ENCODE data around the gene PNKD.
A peak's percentile ranks its signal among the peaks of the same experiment; 100 is the strongest.

Gene PNKD

GRCh38 chr2:218257390-218257981, 12.8 kb upstream of the PNKD start:
- no peak for DNase-seq (ENCODE audit: low read depth)

- DNase-seq (ENCODE audit: low read depth): peak; percentile 97
Observed at GRCh38 chr2:218259099-218259961, 11.0 kb upstream of the PNKD start.

DNA sequence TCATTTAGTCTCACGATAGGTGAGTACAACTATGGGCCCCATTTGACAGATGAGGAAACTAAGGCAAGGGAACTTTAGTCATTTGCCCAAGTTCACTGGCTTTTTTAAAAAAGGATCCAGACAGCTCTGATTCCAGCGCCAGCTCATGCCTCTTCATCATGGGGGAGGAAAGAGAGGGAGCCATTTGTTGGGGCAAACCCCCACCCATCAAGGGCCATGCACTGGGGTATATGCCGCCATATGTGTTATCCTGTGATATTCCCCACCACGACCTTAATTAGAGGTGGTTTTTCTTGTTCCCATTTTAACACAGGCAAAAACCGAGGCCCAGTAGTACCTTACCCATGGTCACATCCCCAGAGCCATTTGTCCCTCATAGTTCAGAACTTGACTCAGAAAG, 10.2 kb upstream of the PNKD start:
- no peak for DNase-seq (ENCODE audit: low read depth)

- DNase-seq (ENCODE audit: low read depth): no peak
Observed at GRCh38 chr2:218260742-218261422, 9.4 kb upstream of the PNKD start, which contains the start of gene GPBAR1. GPBAR1 (plus strand) TSS chr2:218261015; CDS start chr2:218262725, 1,710 bp downstream.

GRCh38 chr2:218261423-218262236, 8.7 kb upstream of the PNKD start:
- DNase-seq (ENCODE audit: low read depth): no peak

DNA sequence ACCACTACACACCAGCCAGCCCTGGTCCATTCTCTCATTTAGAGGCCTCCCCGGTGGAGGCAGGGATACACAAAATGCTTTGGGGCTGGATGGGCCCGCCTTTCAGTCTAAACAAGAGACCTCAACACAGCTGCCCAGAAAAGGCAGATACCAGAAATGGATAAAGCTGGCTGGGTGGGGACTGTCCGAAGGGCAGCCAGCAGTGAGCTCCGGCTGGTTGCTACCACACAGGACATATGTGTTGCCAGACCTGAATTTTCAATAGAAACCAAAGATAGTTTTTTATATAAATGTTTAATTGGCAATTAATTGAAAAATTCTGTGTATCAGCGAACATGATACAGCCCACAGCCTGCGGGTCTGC, 8.1 kb upstream of the PNKD start:
- no peak for DNase-seq (ENCODE audit: low read depth)

DNA sequence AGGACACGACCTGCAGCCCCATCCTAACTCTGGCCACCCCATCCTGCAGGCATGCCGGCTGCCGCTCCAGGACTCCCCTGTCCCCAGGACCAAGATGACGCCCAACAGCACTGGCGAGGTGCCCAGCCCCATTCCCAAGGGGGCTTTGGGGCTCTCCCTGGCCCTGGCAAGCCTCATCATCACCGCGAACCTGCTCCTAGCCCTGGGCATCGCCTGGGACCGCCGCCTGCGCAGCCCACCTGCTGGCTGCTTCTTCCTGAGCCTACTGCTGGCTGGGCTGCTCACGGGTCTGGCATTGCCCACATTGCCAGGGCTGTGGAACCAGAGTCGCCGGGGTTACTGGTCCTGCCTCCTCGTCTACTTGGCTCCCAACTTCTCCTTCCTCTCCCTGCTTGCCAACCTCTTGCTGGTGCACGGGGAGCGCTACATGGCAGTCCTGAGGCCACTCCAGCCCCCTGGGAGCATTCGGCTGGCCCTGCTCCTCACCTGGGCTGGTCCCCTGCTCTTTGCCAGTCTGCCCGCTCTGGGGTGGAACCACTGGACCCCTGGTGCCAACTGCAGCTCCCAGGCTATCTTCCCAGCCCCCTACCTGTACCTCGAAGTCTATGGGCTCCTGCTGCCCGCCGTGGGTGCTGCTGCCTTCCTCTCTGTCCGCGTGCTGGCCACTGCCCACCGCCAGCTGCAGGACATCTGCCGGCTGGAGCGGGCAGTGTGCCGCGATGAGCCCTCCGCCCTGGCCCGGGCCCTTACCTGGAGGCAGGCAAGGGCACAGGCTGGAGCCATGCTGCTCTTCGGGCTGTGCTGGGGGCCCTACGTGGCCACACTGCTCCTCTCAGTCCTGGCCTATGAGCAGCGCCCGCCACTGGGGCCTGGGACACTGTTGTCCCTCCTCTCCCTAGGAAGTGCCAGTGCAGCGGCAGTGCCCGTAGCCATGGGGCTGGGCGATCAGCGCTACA, 7.4 kb upstream of the PNKD start:
- DNase-seq (ENCODE audit: low read depth): no peak

GRCh38 chr2:218263817-218264641, 6.3 kb upstream of the PNKD start:
- no peak for DNase-seq (ENCODE audit: low read depth)

- no peak for DNase-seq (ENCODE audit: low read depth)
Observed at GRCh38 chr2:218264773-218265561, 5.4 kb upstream of the PNKD start.

DNA sequence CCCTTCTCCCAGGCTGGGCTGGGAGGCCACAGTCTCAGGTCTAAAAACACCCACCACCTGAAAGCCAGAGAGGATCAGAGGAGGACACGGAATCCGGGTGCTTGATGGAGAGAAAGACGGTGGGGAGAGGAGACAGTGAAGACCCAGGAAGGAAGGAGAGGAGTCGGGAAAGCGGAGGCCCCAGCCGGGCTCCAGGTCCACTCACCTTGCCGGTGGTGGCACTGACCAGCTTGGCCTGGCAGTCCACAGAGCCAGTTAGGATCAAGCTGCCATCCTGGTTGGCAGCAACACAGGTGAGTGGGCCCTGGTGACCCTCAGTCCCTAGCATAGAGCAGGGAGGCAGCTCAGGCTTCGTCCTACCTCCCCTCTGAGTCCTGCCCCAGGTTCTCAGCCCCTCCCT, 4.7 kb upstream of the PNKD start:
- no peak for DNase-seq (ENCODE audit: low read depth)

GRCh38 chr2:218266316-218266979, 3.9 kb upstream of the PNKD start:
- no peak for DNase-seq (ENCODE audit: low read depth)

- no peak for DNase-seq (ENCODE audit: low read depth)
Observed at GRCh38 chr2:218267259-218267658, 3.1 kb upstream of the PNKD start.

GRCh38 chr2:218270721-218271486, 585 bp downstream of the PNKD start:
- no peak for DNase-seq (ENCODE audit: low read depth)

DNA sequence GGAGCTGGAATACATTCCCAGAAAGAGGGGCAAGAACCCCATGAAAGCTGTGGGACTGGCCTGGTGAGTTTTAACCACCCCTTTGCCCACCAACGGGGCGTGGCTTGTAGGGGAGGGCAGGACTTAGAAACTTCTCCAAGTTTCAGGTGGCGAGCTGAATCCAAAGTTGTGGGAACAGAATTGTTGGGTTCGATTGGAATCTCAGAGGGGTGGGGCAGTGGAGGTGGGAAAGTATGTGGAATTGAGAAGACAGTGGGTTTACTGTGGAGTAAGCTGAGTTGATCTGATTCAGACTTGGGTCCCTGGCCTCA, 1.1 kb downstream of the PNKD start:
- no peak for DNase-seq (ENCODE audit: low read depth)

- no peak for DNase-seq (ENCODE audit: low read depth)
Observed at GRCh38 chr2:218271865-218272530, 1.7 kb downstream of the PNKD start.

DNA sequence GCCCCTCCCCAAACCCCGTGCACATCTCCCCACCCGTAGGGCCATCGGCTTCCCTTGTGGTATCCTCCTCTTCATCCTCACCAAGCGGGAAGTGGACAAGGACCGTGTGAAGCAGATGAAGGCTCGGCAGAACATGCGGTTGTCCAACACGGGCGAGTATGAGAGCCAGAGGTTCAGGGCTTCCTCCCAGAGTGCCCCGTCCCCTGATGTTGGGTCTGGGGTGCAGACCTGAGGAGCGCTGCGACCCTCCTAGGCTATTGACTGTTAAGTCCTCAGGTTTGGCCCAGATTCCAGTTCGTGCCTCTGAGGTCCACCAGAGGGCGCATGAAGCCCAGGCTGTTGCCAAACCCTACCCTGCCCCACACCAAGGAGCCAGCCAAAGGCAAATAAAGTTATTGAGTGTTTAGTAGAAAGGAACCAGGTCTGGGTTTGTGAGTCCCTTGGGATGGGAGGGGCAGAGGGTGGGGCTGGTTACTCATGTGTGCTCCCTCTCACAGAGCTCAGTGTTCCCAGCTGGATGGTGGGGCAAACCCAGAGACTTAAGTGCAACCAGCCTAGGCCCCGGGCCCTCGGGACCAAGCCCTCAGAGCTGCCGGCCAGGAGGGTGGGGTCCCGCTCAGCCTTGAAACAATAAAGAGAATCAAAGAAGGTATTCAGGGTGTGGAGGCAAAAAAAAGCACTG, 2.4 kb downstream of the PNKD start:
- peak; percentile 84 for DNase-seq (ENCODE audit: low read depth)

All from amniotic epithelial cell (primary cell).